HG03469 (cell line): ENCODE measurements around the gene TBX20.
"Not testable (repeated sequence)": the region's sequence is repeated elsewhere in the genome, so short reads cannot be mapped to it uniquely, and the experiment has no call there.

ENCODE experiments used
- ATAC-seq: cut with Tn5 transposase; IDR thresholded peaks from one replicate; pipeline ENCODE4 v1.9.1; 2021; ENCODE audit warnings: mild to moderate bottlenecking, moderate library complexity, moderate number of reproducible peaks; ENCODE audit not compliant: unreplicated experiment

Gene TBX20

DNA sequence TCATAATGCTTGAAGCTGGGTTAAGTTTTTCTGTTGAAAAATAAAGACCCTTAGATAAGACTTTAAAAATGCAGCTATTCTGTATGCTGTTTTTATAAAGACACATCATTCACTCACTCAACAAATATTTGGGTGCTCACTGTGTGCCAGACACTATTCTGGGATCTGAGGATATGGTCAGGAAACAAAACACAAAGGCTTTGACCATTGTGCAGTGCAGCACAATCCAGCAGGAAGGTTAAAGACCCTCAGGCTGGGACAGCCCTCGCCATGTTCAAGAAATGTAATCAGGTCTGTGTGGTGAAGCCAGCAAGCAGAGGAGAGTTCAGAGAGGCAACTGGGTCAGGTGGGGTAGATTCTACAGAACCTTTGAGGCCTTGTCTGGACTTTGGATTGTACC, 31.5 kb downstream of the TBX20 start:
- not testable (repeated sequence) for ATAC-seq

DNA sequence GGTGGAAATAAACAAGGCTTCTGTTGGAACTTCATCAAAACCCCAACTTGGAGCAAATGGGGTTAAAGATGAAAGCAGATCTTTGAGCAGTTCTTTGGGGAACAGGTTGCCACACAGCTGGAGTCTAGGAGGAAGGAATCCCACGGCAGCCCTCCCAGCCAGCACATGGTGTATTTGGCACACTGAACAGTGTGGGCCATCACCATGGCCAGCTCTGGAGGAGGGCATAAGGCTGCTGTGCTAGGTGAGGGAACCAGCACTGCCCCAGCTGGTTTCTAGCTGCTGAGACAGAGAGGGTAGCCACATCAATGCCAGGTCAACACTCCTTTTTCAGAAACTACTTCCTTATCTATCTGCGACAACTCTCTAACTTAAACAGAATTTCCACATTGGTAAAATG, 33.7 kb downstream of the TBX20 start:
- not testable (repeated sequence) for ATAC-seq

DNA sequence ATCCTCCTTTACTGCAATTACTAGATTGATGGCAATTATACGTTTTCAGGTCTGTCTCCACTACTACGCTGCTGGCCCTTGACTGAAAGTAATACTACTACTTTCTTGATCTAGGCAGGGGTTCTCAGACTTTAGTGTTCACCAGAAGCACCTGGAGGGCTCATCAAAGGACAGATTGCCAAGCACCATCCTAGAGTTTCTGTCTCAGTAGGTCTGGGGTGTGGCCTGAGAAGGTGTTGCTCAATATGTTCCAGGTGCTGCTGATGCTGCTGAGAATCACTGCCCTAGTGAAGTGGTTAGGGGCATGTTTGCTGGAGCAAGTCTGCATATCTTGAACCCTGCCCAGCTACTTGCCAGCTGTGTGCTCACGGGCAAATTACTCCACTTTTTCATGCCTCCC, 37.9 kb downstream of the TBX20 start:
- ATAC-seq: not testable (repeated sequence)

DNA sequence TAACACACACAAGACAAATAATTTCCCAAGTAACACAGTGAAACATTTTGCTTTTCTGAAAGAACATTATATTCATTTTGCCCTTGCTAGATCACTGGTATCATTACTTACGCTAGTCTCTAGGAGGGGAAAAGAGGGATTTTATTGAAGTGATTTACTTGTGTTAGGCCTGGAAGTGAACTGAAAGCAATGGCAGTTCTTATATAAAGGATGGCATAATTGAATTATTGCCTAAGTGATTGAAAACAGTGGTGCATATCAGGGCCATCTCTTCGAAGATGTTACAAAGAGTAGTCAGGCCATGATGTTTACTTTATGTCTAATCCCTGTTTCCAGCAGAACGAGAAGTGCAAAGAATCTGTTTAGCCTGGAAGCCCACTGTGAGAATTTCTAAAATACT, 38.8 kb downstream of the TBX20 start:
- ATAC-seq: not testable (repeated sequence)

DNA sequence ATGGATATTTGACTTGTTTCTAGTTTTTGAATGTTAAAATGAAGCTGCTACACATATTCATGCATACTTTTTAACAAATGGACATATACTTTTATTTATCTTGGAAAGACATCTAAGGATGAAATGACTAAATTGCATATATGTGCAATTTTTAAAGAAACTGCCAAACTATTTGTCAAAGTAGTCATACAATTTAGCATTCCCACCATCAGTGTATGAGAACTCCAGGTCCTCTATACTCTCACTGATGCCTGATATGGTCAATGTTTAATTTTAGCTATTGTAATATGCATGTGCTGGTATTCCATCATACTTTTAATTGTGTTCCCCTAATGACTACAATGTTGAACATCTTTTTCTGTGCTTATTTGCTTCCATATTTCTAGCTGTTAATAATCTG, 47.0 kb downstream of the TBX20 start:
- not testable (repeated sequence) for ATAC-seq

DNA sequence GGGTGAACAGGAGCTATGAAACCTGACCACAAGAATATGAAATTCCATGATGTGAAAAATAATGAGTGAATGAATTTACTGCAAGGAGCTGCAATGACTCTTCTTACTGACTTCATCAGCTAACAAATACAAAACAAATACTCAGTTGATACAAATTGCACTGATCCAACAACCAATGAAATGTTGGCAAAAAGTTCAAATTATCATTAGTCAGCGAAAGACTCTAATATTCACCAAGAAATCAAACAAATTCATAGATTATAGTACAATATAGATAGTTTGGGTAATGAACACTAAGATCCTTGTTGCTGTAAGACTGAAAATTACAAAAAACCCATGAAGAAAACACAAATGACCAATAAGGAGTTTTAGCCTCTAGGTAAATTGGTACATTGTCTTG, 49.0 kb downstream of the TBX20 start:
- ATAC-seq: not testable (repeated sequence)

DNA sequence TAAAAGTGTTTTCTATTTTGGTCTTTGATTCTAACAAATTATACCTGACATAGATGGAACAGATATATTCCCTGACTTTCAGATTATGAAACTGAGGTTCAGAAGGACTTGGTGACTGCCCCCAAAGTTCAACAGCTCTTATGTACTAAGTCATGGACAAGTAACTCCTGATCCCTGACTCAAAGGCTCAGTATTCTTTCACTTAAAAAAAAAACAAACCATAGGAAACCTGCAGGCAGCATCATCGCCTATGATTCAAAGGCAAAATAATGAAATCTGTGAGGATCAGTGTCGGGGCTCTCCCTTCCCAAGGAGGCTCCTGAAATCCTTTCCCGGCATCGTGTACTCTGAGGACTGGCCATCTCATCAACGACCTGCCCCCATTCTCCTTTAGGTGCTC, 49.9 kb downstream of the TBX20 start:
- not testable (repeated sequence) for ATAC-seq

DNA sequence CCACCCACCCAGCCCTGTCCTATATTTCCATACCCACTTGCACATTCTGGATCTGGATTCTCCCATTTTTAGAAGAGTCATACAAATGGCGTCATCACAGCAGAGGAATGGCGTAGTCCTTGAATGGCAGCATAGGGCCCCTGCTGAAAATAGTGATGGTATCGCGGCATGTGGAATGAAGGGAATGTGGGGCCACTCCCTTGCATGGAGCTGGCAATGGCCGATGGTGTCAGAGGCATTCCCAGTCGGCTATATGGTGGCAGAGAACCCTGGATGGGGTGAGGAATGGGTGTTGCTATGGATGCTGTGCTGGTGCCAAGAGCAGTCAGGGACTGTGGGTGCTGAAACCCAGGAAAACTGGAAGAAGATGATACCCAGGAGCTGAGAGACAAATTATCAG, 51.5 kb downstream of the TBX20 start:
- not testable (repeated sequence) for ATAC-seq

DNA sequence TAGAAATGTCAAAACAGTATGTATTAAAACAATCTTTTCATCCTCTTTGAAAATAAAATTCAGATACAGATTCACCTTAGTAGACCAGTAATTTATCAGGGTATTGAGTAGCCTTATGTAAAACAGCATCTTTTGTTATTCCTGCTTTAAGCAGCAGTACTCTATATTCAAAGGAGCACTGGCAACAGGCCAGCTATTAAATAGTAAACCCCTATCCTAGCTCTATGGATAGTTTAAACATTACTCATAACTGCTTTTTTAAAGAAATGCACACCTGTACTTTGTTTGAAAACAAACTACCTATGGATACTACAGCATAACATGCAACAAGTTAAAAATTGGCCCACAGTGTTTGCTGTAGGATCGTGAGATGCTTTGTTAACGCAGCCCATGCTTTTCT, 53.7 kb downstream of the TBX20 start:
- ATAC-seq: not testable (repeated sequence)

DNA sequence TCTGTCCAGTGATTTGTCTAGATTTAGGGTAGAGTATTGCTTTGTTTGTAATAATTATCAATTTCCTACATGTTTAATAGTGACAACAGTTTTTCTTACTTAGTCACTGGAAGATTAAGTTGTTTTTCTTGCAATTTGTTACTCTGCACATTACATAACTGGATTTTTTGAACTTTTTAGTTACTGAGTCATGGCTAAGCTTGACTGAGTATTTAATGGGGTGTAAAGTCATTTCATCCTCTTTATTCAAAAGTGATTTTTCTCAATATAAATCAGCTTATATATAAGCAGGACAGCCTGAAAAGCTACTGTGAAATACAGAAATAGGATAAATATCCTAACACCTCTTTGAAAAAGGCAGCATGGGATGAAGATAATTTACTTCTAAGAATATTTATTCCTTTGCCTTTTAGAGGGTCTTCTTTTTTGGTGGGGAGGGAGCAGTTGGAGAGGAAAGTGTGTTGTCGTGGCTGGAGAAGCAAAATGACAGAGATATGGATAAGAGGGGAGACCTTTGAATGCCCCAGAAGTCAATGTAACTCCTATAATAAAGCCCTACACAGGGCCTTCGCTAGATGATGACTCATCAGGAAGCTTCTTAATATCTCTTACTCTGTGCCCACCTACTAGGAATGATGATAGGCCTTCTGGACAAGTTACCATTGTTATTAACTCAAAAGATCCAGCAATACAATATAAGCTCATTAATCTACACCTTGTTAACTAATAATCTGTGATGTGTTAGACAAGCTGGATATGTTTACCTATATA, 55.3 kb downstream of the TBX20 start:
- ATAC-seq: not testable (repeated sequence)

DNA sequence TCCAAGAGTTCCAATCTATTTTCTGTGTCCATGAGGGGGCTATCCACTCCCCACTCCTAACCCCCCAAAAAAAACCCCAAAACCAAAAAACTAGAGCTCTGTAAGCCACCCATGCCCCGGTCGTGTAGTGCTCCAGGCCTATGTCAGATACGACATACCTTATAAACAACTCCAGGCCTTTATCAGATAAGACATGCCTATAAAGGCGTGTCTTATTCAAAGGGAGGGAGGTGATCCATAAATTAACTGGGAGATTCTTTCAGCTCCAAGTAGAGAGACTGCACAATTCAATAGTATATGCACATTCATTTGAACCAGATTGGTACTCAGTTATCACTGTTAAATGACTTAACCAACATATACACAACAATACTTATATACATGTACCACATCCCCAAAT, 62.3 kb downstream of the TBX20 start:
- ATAC-seq: not testable (repeated sequence)

DNA sequence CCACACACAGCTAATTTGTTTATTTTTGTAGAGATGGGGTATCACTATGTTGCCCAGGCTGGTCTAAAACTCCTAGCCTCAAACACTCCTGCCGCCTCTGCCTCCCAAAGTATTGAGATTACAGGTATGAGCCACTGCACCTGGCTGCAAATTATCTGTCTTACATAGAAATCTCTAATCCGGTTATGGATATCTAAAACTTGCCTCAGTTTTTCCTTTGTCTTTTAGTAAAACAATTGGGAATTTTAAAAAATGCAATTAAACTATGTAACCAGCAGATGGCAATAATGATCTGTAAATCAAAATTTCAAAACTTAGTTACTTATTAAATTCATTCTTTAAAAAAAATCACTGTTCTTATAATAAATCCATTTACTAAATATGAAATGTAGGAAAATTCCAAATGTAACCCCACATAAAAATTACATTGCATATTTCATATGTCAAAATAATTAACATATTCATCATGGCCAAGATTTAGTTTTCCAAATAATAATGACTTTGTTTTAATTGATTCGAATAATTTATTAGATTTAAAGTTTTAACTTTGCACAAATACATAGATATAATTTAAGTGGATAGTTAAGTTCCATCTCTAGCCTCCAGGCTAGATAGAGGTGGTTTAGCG, 63.6 kb downstream of the TBX20 start:
- ATAC-seq: not testable (repeated sequence)

DNA sequence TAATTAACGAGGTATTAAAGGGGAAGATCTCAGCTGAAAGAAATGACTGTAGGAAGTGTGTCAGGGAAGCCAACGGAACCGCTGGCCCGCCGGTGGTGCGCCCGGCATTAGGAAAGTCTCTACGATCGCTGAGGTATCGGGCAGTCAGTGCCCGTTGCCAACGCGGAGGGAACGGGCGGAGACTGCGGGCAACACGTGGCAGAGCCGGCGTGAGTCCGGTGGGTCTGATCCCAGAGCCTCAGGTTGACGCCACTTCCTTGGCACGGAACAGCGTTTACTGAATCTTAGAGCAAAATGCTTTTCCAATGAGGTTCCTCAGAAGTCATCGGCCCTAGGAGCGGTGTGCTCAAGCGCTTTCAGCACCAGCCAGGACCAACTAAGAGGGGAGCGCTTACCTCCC, 67.1 kb downstream of the TBX20 start:
- not testable (repeated sequence) for ATAC-seq

DNA sequence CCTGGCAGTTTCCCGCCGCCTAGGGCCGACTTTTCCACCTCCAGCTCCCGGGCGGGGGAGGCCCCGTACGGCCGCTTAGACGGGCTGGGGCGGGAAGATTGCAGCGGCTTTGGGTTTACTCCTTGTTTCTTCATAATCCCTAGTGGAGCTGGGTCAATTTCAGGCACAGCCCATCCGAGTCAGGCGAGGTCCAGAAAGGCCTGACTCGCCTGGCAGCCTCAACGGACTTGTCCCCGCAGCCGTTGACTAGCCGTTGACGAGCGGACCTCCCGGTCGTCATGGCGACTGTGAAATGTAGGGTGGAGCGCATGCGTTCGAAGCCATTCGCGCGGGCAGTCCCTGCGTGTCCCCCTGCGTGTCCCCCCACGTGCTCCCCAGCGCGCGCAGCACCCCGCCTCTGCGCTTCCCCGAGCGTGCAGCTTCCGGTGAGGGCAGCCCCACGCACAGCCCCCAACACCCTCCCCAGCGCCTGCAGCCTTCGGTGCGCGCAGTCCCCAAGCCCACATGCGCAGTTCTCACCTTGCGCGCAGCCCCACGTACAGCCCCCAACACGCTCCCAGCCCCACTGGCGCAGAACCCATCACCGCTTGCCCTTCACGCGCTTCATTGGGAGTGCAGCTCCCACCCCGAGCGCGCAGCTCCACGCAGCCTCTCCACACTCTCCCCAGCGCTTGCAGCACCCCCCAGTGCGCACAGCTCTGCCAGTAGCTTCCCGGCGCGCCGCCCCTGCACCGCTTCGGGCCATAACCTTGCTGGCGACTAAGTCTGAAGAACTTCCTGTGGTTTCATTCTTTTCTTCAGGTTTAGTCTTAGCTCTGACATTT, 67.8 kb downstream of the TBX20 start:
- ATAC-seq: no peak

DNA sequence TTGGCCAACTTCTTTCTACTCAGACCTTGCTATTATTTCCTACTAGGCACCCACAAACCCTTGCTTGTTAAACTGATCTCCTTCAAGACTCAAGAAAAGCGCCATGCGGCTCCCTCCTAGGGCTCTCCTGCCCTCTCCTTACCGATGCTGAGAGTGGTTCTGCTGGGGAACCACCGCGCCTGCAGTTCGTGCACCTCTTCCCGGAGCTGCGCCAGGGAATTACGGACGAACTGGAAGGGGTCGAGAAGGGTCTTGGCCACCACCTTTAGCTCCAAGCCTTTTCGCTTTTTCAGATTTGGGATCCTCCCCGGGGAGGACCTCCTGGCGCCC, 68.4 kb downstream of the TBX20 start:
- not testable (repeated sequence) for ATAC-seq

DNA sequence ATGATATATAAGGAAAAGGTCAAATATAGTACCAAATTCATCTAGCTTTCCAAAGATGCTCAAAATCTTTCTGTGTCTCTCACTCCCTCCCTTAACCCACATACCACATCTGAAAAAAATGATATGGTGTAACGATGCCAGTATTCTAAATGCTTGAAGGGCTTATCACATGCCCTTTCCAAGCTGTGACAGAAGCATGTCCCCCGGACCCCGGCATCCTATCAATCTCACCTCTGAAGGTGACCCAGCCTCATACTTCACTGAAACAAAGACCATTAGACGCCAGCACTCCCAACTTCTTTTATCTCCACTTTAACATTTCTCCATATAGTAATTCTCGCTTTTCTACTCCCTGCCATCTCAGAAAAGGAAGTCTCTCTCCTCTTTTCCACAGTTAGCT, 68.9 kb downstream of the TBX20 start:
- ATAC-seq: not testable (repeated sequence)

DNA sequence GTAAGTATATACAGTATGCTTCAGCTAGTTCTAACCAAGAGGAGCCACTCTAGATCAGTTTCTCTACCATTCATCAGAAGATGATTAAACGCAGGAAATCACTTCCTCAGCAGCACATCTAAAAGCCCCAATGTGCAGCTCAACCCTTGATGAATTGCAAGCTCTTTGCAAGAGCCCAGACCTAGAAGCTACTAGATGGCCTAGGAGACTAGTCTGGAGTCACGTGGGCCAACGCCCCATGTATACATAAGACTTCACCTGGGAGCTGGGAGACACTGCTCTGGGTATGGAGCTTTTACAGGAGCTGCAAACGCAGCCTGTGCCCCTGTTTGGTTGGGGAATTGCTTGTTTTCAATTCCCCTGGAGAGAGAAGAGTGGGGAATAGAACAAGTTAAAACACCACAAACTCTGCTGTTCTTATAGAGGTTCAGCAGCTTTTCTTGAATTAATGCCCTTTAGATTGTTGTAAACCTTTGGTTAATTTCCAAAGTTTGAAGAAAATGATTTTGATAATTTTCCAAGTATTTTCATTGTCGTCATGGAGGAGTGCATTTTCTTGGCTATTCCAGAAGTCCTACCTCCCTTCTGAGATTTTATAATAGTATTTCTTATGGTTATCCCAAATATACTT, 69.9 kb downstream of the TBX20 start:
- not testable (repeated sequence) for ATAC-seq

DNA sequence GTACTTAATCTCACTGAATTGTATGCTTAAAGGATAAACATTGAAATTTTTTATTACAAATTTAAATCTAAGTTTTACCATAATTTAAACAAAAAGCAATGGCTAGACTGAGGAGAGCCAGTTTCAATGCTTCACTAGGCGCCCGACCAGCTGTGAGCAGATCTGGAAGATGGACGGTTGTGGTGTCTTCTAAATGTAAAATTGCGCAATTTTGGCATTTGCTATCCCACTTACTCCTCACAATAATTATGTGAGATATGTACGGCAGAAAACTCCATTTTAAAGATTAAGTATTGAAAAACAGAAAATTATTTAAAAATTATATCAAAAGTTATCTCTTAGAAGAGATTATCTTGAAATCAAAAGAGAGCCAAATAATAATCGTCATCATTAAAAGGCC, 73.2 kb downstream of the TBX20 start:
- ATAC-seq: not testable (repeated sequence)

DNA sequence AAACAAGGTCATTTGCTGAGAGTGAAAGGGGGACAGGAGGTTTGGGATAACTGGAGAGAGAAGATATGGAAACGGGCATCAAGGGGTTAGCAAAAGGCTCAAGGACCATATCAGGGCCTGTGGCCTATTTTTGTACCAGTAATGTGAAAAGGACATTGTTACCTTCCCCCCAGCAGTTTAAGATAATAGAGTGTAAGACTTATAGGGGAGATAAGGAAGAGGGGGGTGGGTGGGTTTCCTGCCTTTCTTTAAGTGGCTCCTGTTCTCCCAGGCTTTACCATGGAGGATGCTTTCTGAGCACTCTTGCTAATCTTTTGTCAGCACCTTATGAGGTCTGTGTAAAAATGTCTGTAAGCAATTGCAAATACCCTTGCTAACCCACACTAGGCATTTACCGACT, 80.7 kb downstream of the TBX20 start:
- ATAC-seq: not testable (repeated sequence)

DNA sequence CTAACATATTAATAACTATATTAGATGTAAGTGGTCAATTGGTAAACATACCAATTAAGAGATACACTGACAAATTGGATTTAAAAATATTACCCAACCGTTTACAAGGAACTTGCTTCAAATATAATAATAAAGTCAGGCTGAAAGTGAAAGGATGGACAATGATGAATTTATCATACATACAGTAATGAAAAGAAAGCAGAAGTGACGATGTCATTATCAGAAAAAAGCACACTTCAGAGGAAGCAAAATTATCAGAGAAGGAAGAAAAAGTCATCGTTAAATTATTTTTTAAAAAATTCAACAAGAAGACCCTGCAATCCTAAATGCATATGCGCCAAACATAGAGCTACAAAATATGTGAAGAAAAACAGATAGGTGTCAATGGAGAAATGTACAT, 81.8 kb downstream of the TBX20 start:
- not testable (repeated sequence) for ATAC-seq

DNA sequence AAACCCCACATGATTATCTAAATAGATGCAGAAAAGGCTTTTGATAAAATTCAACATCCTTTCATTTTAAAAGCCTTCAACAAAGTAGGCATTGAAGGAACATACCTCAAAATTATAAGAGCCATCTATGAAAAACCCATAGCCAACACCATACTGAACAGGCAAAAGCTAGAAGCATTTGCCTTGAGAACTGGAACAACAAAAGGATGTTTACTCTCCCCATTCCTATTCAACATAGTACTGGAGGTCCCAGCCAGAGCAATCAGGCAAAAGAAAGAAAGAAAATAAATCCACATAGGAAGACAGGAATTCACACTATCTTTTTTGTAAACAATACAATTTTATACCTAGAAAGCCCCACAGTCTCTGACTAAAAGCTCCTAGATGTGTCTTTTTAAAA, 86.2 kb downstream of the TBX20 start:
- ATAC-seq: not testable (repeated sequence)
